OCI-LY3 (cell line): ENCODE data around the gene ESYT2.

ENCODE experiments used
- EZH2phosphoT487 ChIP-seq: fragments of 200-600 bp; shearing (Covaris generic); IDR thresholded peaks from 2 replicates; pipeline ENCODE4 v1.6.1; 2018; ENCODE audit warnings: antibody characterized with exemption, mixed run types, low read depth
- TF ChIP-seq, protein P1 (sequence below): fragments of 200-600, 300-600 bp; sonication (generic); IDR thresholded peaks from 2 replicates; pipeline ENCODE4 v1.5.1; 2014; ENCODE audit warnings: antibody characterized with exemption, low read length, low read depth

DNA sequence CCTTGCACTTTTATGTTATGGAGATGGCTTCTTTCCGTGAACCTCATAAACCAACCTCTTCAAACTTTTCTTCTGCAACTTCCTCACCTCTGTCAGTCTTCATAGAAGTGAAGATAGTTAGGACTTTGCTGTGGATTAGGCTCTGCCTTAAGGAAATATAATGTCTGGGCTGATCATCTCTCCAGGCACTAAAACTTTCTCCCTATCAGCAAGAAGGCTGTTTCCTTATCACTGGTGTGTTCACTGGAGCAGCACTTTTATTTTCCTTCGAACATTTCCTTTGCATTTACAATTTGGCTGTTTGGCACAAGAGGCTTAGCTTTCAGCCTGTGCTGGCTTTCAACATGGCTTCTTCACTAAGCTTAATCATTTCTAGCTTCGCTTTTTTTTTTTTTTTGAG, 52.8 kb downstream of the ESYT2 start:
- TF ChIP-seq, protein P1, sequence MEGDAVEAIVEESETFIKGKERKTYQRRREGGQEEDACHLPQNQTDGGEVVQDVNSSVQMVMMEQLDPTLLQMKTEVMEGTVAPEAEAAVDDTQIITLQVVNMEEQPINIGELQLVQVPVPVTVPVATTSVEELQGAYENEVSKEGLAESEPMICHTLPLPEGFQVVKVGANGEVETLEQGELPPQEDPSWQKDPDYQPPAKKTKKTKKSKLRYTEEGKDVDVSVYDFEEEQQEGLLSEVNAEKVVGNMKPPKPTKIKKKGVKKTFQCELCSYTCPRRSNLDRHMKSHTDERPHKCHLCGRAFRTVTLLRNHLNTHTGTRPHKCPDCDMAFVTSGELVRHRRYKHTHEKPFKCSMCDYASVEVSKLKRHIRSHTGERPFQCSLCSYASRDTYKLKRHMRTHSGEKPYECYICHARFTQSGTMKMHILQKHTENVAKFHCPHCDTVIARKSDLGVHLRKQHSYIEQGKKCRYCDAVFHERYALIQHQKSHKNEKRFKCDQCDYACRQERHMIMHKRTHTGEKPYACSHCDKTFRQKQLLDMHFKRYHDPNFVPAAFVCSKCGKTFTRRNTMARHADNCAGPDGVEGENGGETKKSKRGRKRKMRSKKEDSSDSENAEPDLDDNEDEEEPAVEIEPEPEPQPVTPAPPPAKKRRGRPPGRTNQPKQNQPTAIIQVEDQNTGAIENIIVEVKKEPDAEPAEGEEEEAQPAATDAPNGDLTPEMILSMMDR: no peak
- no peak for TF ChIP-seq EZH2phosphoT487
